ENCODE measurements around the gene PIP4K2C. TPM values are rescaled to one million over a fixed set of nuclear protein-coding genes. Genes with fewer than 3 reads are reported as not detected.

PIP4K2C gene
- total RNA-seq, 3 donors from 2014 or later (not counting 1 experiment from before 2014, with no cell fraction given), result 41.0 to 62.9 (median 52.0) TPM

DNA sequence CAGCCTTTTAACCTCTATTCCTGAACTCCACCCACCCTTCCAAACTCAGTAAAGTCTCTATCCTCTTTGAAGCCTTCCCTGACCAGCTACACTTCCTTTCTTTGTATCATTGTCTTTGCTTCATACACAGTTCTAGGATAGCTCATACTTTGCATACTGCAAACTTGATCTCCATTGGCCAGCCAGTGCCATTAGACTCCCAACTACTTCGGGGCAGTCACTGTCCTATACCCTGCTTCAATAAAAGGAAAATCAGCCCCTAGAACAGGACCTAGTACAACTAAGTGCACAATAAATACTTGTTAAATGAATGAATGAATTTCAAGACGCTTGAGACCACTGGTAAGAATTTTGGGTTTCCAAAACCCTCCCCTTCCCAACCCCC, 521 bp upstream of the PIP4K2C start:
- Mint-ChIP-seq H3K9me3 (no peaks in the 10 kb centered on the region), H3K27ac (peak overlapping the region; percentile 81 to 92), H3K4me3 (peak overlapping the region; percentile 92), H3K4me1 (peaks cover 36 to 39% of the 10 kb centered on the region in 2 donors), H3K36me3 (no peaks in the 10 kb centered on the region), H3K27me3 (ENCODE audit: low read depth in 2 of 2) (peaks cover 0 to 3% of the 10 kb centered on the region in 2 donors)
- intact Hi-C loops (cut with micrococcal nuclease), result loop anchor here (2.0 to 5.0 kb wide), 2 partner anchors 14 to 152 kb away; partner anchors contain the start of gene DTX3
- Histone ChIP-seq H3K27ac (ENCODE audit: low read length) (peak overlapping the region; percentile 72), H3K9me3 (ENCODE audit: control insufficient read depth, insufficient read depth, low read length) (no peaks in the 10 kb centered on the region), H3K4me1 (ENCODE audit: control insufficient read depth, insufficient read depth, low read length) (peaks cover 23% of the 10 kb centered on the region), H3K4me3 (ENCODE audit: low read length) (peak overlapping the region; percentile 86), H3K27me3 (ENCODE audit: control insufficient read depth, insufficient read depth, low read length) (peaks cover 3% of the 10 kb centered on the region), H3K36me3 (ENCODE audit: control insufficient read depth, insufficient read depth, low read length) (peaks cover 4% of the 10 kb centered on the region)
- DNase-seq, result no peak
- no peak for ATAC-seq
- WGBS (ENCODE audit: insufficient coverage), result 20% methylated on average over 2 of the region's 2 CpGs
- TF ChIP-seq, protein P1, sequence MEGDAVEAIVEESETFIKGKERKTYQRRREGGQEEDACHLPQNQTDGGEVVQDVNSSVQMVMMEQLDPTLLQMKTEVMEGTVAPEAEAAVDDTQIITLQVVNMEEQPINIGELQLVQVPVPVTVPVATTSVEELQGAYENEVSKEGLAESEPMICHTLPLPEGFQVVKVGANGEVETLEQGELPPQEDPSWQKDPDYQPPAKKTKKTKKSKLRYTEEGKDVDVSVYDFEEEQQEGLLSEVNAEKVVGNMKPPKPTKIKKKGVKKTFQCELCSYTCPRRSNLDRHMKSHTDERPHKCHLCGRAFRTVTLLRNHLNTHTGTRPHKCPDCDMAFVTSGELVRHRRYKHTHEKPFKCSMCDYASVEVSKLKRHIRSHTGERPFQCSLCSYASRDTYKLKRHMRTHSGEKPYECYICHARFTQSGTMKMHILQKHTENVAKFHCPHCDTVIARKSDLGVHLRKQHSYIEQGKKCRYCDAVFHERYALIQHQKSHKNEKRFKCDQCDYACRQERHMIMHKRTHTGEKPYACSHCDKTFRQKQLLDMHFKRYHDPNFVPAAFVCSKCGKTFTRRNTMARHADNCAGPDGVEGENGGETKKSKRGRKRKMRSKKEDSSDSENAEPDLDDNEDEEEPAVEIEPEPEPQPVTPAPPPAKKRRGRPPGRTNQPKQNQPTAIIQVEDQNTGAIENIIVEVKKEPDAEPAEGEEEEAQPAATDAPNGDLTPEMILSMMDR (IDR thresholded peaks at IDR 0.05), result no peak

DNA sequence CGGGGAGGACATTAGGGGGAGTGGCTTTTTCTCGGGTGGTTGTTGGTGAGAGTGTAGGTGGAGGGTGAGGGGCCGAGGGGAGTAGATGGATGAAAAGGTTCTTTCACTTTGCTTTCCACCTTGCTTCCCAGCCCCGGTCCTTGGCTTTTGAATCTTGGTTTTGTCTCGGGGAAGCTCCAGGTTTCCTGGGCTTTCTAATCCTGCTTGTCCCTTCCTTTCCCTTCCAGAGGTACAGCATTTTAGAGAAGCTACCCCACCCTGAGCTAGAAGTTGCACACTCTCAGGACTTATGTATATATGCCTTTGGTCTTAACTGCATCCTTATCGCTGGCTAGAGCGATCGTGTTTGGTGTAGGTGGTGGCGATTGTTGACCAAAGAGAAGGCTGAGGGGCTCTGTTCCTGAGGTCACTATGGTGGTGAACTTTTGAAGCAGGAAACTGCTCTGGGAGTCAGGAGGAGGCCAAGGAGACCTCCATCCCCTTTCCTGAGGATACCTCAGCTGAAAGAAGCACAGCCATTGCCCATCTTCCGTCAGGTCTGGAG, 862 bp downstream of the PIP4K2C start:
- Histone ChIP-seq H3K27me3 (ENCODE audit: control insufficient read depth, insufficient read depth, low read length) (peaks cover 3% of the 10 kb centered on the region), H3K4me3 (ENCODE audit: low read length) (peak overlapping the region; percentile 86), H3K4me1 (ENCODE audit: control insufficient read depth, insufficient read depth, low read length) (peaks cover 23% of the 10 kb centered on the region), H3K36me3 (ENCODE audit: control insufficient read depth, insufficient read depth, low read length) (peaks cover 15% of the 10 kb centered on the region), H3K9me3 (ENCODE audit: control insufficient read depth, insufficient read depth, low read length) (no peaks in the 10 kb centered on the region), H3K27ac (ENCODE audit: low read length) (peak overlapping the region; percentile 67)
- Mint-ChIP-seq H3K4me1 (peaks cover 36 to 39% of the 10 kb centered on the region in 2 donors), H3K9me3 (no peaks in the 10 kb centered on the region), H3K27ac (peak overlapping the region; percentile 81 to 92), H3K4me3 (peak overlapping the region; percentile 92), H3K36me3 (peaks cover 5% of the 10 kb centered on the region), H3K27me3 (ENCODE audit: low read depth in 2 of 2) (no peaks in the 10 kb centered on the region)
- TF ChIP-seq, protein P1 (IDR thresholded peaks at IDR 0.05), result no peak
- intact Hi-C loops (cut with micrococcal nuclease), result loop anchor here (2.0 to 5.0 kb wide), 2 partner anchors 13 to 150 kb away; partner anchors contain the start of gene DTX3
- no peak for ATAC-seq
- 64% methylated on average over 10 of the region's 10 CpGs for WGBS (ENCODE audit: insufficient coverage)
- DNase-seq, result no peak

DNA sequence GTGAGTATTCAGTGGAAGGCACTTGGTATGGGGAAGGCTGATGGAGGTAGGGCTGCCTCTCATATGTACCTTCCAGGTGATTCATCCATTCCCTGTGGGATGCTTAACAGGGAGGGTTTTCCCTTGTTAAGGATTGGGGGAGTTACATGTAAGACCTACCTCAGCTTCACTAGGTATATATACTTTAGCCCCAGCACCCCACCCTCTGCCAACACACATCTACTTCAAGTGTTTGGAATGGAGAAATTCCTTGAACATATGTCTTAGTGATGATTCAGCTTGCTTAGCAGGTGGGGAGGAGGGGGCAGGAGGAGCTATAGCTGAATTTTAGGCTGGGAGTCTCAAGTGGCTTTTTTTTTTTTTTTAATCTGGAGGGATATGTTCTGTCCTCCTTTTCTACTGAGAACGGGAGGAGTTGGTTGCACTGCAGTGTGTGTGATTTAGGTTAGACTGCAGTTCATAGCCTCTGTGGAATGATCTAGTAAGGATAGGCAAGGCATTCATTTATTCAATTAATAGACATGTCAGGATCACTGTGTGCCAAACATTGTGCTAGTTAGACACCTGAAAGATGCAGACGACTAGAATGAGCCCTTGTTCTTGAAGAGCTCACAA, 1.7 kb downstream of the PIP4K2C start:
- TF ChIP-seq, protein P1 (IDR thresholded peaks at IDR 0.05), result no peak
- Histone ChIP-seq H3K27ac (ENCODE audit: low read length) (no peak overlapping the region), H3K27me3 (ENCODE audit: control insufficient read depth, insufficient read depth, low read length) (peaks cover 3% of the 10 kb centered on the region), H3K36me3 (ENCODE audit: control insufficient read depth, insufficient read depth, low read length) (peaks cover 20% of the 10 kb centered on the region), H3K4me1 (ENCODE audit: control insufficient read depth, insufficient read depth, low read length) (peaks cover 23% of the 10 kb centered on the region), H3K9me3 (ENCODE audit: control insufficient read depth, insufficient read depth, low read length) (no peaks in the 10 kb centered on the region), H3K4me3 (ENCODE audit: low read length) (no peak overlapping the region)
- no peaks in the 10 kb centered on the region for H3K9me3 Mint-ChIP-seq
- WGBS (ENCODE audit: insufficient coverage), result 75% methylated on average over 2 of the region's 2 CpGs
- ATAC-seq, result no peak
- peak overlapping the region; percentile 81 to 92 for H3K27ac Mint-ChIP-seq
- DNase-seq, result no peak
- H3K4me1 Mint-ChIP-seq, result peaks cover 36 to 41% of the 10 kb centered on the region in 2 donors
- peaks cover 13% of the 10 kb centered on the region for H3K36me3 Mint-ChIP-seq
- H3K27me3 Mint-ChIP-seq (ENCODE audit: low read depth in 2 of 2), result no peaks in the 10 kb centered on the region
- intact Hi-C loops (cut with micrococcal nuclease), result loop anchor here (5.0 kb wide), 1 partner anchor 150 kb away; no protein-coding TSS in a partner anchor
- peak overlapping the region; percentile 92 for H3K4me3 Mint-ChIP-seq
